Right cardiac atrium (tissue), 5 donors: ENCODE results near the gene SLC12A7. TPM values are rescaled to one million over a fixed set of nuclear protein-coding genes. Genes with fewer than 3 reads are reported as not detected.
"Not testable (repeated sequence)": the region's sequence is repeated elsewhere in the genome, so short reads cannot be mapped to it uniquely, and the experiment has no call there.

Experiments used
- ATAC-seq, 2 donors: fragments of 200-7000 bp; cut with Tn5 transposase; one replicate each; pipeline versions ENCODE4 v1.8.0 to v1.9.1; 2020; ENCODE audit warnings: moderate library complexity in 2 of 2, mild to moderate bottlenecking in 1 of 2
- DNase-seq, 3 donors: peaks; one replicate each; pipeline ENCODE4 v3.0.0-alpha.2; 2020
- H3K27ac ChIP-seq: one replicate; pipeline ENCODE4 v1.5.1; 2013; ENCODE audit warnings: mild to moderate bottlenecking, low read length, control low read depth, moderate library complexity
- H3K27me3 ChIP-seq: one replicate; pipeline ENCODE4 v1.6.1; 2013; ENCODE audit not compliant: control insufficient read depth, insufficient read depth
- H3K4me1 ChIP-seq: one replicate; pipeline ENCODE4 v1.6.1; 2013; ENCODE audit warnings: low read length; ENCODE audit not compliant: control insufficient read depth, insufficient read depth
- H3K4me3 ChIP-seq: one replicate; pipeline ENCODE4 v1.5.1; 2013; ENCODE audit warnings: low read length, control low read depth
- H3K9me3 ChIP-seq: one replicate; pipeline ENCODE4 v1.6.1; 2013; ENCODE audit warnings: low read length; ENCODE audit not compliant: control insufficient read depth
- WGBS: extraction: QIAGEN DNeasy Blood & Tissue Kit; methylation state at CpG from one replicate; pipeline ENCODE4 v1.1.7; 2013; 5-methylcytosine and 5-hydroxymethylcytosine counted together
- intact Hi-C, 4 donors: fragments of 100-400 bp; cut with DNase I; formaldehyde crosslinking; loops; one replicate each; pipeline versions ENCODE4 v1.11.0 to v1.14.0; 2022 to 2023
- polyA plus RNA-seq: library from polyadenylated mRNA; stranded (reverse); fragments of 200-250 nt; gene quantifications from one replicate; pipeline ENCODE4 v1.2.3, GENCODE V29; 2013
- total RNA-seq, 4 donors: library from RNA; stranded (reverse); fragmentation: NEBNext Ultra II Directional; extraction: Animal tissue kit (Norgen Biotek cat#: 25700); gene quantifications; one replicate each; pipeline ENCODE4 v1.2.1, GENCODE V29; 2021
- donor health status: healthy with polysubstance abuse.
- donor health status: DM: no; HTN: yes; CAD: no.
- donor health status: DM: no; HTN: no; CAD: no.
- donor health status: DM: no; HTN: yes; CAD: no; lungs with severe emphysema.
- donor health status: DM: yes; HTN: yes; CAD: no.

The SLC12A7 gene
- total and polyA plus RNA-seq, 5 donors = 28.5 to 80.5 (median 58.5) TPM

- ATAC-seq = no peak
- H3K4me3 ChIP-seq = no peak overlapping the region
- no peak overlapping the region for H3K27ac ChIP-seq
- no peaks in the 10 kb centered on the region for H3K27me3 ChIP-seq
- 80% methylated on average over 33 of the region's 33 CpGs for WGBS
- peaks cover 35% of the 10 kb centered on the region for H3K4me1 ChIP-seq
- no peak for DNase-seq
- intact Hi-C loops = no loop called here
- no peaks in the 10 kb centered on the region for H3K9me3 ChIP-seq
These were observed 10.9 kb downstream of the SLC12A7 start for GRCh38 chr5:1100664-1101574.

DNA sequence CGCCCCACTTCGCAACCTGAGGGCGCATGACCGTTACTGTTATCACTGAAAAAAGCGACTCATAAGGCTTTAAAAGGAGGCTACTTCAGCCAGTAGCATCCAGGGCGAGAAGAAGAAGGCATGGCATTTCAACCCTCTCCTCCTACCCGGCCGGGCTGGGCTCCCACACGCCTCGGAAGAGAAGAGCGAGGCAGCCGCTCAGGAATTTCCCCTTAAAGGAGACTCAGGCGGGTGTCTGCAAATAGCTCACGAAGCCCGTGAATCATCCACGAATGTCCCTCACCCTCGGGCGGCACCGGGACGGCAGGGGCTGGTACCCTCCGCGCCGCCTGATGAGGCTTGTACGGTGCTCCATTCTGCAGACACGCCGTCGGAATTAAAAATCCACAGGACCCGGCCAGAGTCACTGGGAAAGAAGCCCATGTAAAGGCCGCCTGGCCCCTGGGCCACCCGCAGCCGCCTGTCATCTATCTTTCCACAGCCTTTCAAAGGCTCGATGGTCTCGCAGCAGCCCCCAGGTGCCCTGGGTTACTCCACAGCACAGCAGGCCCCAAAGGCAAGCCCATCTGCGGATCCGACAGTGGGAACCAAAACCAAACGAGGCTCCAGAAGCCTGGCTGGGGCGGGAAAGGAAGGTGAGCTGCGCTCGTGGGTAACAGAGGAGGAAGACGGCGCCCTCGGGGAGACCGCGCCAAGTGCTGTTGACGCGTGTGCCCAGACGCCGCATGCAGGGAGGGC, 11.8 kb downstream of the SLC12A7 start:
- 70% methylated on average over 48 of the region's 48 CpGs for WGBS
- Histone ChIP-seq H3K27me3 (no peaks in the 10 kb centered on the region), H3K4me3 (no peak overlapping the region), H3K9me3 (no peaks in the 10 kb centered on the region), H3K4me1 (peaks cover 28% of the 10 kb centered on the region), H3K27ac (no peak overlapping the region)
- DNase-seq = no peak
- intact Hi-C loops = no loop called here
- ATAC-seq = no peak

- no peak overlapping the region for H3K27ac ChIP-seq
- no peaks in the 10 kb centered on the region for H3K27me3 ChIP-seq
- H3K9me3 ChIP-seq = no peaks in the 10 kb centered on the region
- 79% methylated on average over 28 of the region's 28 CpGs for WGBS
- DNase-seq = peak in 1 of 3 donors; percentile 81
- peaks cover 22% of the 10 kb centered on the region for H3K4me1 ChIP-seq
- intact Hi-C loops = no loop called here
- no peak overlapping the region for H3K4me3 ChIP-seq
- peak; percentile 12 to 34 for ATAC-seq
These were observed 12.8 kb downstream of the SLC12A7 start for GRCh38 chr5:1098986-1099597.

DNA sequence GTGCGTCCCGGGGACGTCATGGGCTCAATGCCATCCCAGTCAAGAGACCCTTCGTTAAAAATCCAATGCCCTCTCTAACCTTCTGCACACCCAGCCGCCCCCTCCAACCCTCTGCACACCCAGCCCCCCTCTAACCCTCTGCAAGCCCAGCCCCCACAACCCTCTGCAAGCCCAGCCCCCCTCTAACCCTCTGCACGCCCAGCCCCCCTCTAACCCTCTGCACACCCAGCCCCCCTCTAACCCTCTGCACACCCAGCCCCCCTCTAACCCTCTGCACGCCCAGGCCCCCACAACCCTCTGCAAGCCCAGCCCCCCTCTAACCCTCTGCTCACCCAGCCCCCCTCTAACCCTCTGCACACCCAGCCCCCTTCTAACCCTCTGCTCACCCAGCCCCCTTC, 13.9 kb downstream of the SLC12A7 start:
- WGBS = 81% methylated on average over 7 of the region's 7 CpGs
- H3K4me3 ChIP-seq, H3K9me3 ChIP-seq, ATAC-seq, intact Hi-C loops, H3K27ac ChIP-seq, DNase-seq, H3K27me3 ChIP-seq: not testable (repeated sequence)
- peaks cover 12% of the 10 kb centered on the region for H3K4me1 ChIP-seq

GRCh38 chr5:1097381-1097987, 14.4 kb downstream of the SLC12A7 start:
- Histone ChIP-seq H3K9me3 (no peaks in the 10 kb centered on the region), H3K27me3 (no peaks in the 10 kb centered on the region), H3K4me1 (peaks cover 8% of the 10 kb centered on the region), H3K4me3 (no peak overlapping the region), H3K27ac (no peak overlapping the region)
- intact Hi-C loops = no loop called here
- DNase-seq = no peak
- ATAC-seq = no peak
- WGBS = 80% methylated on average over 22 of the region's 22 CpGs

DNA sequence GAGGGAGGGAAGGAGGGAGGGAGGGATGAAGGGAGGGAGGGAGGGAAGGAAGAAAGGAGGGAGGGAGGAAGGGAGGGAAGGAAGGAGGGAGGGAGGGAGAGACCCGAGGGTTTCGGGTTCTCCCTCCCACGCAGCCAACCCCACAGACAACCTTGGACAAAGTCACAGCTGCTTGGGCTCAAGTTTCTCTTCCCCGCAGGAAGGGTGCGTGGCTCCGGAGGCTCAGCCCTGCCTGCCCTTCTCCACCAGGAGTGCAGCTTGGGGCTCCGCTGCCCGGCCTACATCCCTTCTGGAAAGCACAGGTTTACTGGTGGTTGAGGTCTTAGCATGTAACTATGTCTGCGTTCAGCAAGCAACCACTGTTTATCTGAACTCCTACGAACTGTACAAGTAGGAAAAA, 15.0 kb downstream of the SLC12A7 start:
- no peak overlapping the region for H3K27ac ChIP-seq
- H3K9me3 ChIP-seq = no peaks in the 10 kb centered on the region
- H3K27me3 ChIP-seq = no peaks in the 10 kb centered on the region
- intact Hi-C loops = no loop called here
- ATAC-seq = no peak
- peaks cover 1% of the 10 kb centered on the region for H3K4me1 ChIP-seq
- DNase-seq = no peak
- WGBS = 65% methylated on average over 10 of the region's 10 CpGs
- H3K4me3 ChIP-seq = no peak overlapping the region

DNA sequence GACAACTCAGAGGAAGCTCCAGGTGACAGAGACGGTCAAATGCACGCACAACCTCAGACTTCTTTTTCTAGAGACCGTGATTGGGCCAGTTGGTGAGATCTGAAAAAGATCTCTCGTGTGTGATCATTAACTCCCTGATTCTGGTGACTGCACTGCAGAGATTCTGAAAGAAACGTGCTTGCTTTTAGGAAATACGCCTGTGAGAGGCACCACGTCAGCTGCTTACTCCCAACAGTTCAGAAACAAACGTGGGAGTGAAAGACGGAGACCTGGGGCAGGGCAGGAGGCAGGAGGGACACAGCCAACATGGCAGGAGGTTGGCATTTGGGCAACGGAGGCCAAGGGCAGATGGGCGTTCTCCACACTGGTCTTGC, 15.9 kb downstream of the SLC12A7 start:
- ATAC-seq (no peak), DNase-seq (no peak)
- intact Hi-C loops = no loop called here
- Histone ChIP-seq H3K4me1 (no peaks in the 10 kb centered on the region), H3K9me3 (no peaks in the 10 kb centered on the region), H3K27me3 (no peaks in the 10 kb centered on the region), H3K4me3 (no peak overlapping the region), H3K27ac (no peak overlapping the region)
- 89% methylated on average over 11 of the region's 11 CpGs for WGBS

DNA sequence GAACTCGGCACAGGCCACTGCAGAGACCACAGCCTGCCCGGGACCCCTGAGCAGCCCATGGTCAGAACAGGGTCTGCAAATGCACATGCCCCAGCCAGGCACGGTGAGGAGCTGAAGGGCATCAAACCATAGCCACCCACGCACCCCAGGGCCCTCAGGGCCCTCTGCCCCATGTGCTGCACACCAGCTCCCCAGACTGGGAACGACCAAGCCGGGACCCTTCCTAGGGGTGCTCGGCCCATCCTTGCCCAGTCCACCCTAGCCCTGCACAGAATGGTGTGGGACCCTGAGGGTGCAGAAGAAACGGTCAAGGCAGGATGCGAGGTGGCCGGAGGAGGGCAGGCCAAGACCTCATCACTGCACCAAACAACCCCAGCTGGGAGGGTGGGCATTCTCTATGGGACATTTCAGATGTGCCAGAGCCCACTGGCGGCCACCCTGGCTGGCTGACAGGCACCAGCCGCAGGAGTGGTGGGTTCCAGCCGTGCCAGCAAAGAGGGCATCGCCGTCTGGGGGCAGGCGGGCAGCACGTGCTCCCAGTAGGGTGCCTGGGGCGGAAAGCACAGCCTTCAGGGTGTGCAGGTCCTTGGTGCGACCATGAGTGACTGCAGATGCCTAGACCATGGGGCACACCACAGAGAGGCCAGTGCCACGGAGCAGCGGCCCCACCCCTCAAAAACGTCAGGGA, 16.4 kb downstream of the SLC12A7 start:
- Histone ChIP-seq H3K4me3 (no peak overlapping the region), H3K9me3 (no peaks in the 10 kb centered on the region), H3K27ac (no peak overlapping the region), H3K27me3 (no peaks in the 10 kb centered on the region), H3K4me1 (no peaks in the 10 kb centered on the region)
- WGBS = 93% methylated on average over 22 of the region's 22 CpGs
- ATAC-seq = no peak
- intact Hi-C loops = no loop called here
- DNase-seq = no peak

GRCh38 chr5:1094670-1095190, 17.1 kb downstream of the SLC12A7 start:
- no peaks in the 10 kb centered on the region for H3K9me3 ChIP-seq
- H3K4me3 ChIP-seq = no peak overlapping the region
- no peaks in the 10 kb centered on the region for H3K27me3 ChIP-seq
- intact Hi-C loops = no loop called here
- ATAC-seq (no peak), DNase-seq (no peak)
- 84% methylated on average over 21 of the region's 21 CpGs for WGBS
- no peaks in the 10 kb centered on the region for H3K4me1 ChIP-seq
- no peak overlapping the region for H3K27ac ChIP-seq

GRCh38 chr5:1093361-1093760, 18.5 kb downstream of the SLC12A7 start:
- no peaks in the 10 kb centered on the region for H3K4me1 ChIP-seq
- ATAC-seq (no peak), DNase-seq (no peak)
- no peak overlapping the region for H3K4me3 ChIP-seq
- H3K9me3 ChIP-seq = no peaks in the 10 kb centered on the region
- H3K27ac ChIP-seq = no peak overlapping the region
- intact Hi-C loops = no loop called here
- no peaks in the 10 kb centered on the region for H3K27me3 ChIP-seq
- WGBS = 84% methylated on average over 26 of the region's 26 CpGs
